HepG2 (cell line): ENCODE results near the gene PPIL3. TPM values are rescaled to one million over a fixed set of nuclear protein-coding genes. Genes with fewer than 3 reads are reported as not detected.

Source experiments
- JUNB ChIP-seq: sonication (generic); formaldehyde crosslinking; IDR thresholded peaks from 2 replicates; pipeline ENCODE4 v1.8.0; 2022; ENCODE audit warnings: missing genetic modification reagents, mild to moderate bottlenecking, borderline replicate concordance
- KDM6A ChIP-seq: IDR thresholded peaks from 2 replicates; pipeline ENCODE4 v1.6.1; 2016; ENCODE audit warnings: low read depth
- MAFG ChIP-seq: sonication (generic); formaldehyde crosslinking; IDR thresholded peaks from 2 replicates; pipeline ENCODE4 v1.5.1; 2020; ENCODE audit warnings: mild to moderate bottlenecking, missing genetic modification reagents
- NFATC3 ChIP-seq: sonication (generic); formaldehyde crosslinking; IDR thresholded peaks from 2 replicates; pipeline ENCODE4 v1.5.1; 2020; ENCODE audit warnings: mild to moderate bottlenecking, missing genetic modification reagents
- SMARCC2 ChIP-seq: fragments of 450-650 bp; IDR thresholded peaks from 2 replicates; pipeline ENCODE4 v1.6.1; 2017; ENCODE audit warnings: antibody characterized with exemption, mild to moderate bottlenecking
- ZNF441 ChIP-seq: sonication (generic); formaldehyde crosslinking; IDR thresholded peaks from 2 replicates; pipeline ENCODE4 v1.7.0; 2021; ENCODE audit warnings: missing genetic modification reagents, borderline replicate concordance
- ZNF577 ChIP-seq: sonication (generic); formaldehyde crosslinking; IDR thresholded peaks from 2 replicates; pipeline ENCODE4 v1.4.0; 2020; ENCODE audit warnings: mild to moderate bottlenecking, low read depth, missing genetic modification reagents, borderline replicate concordance
- ZNF768 ChIP-seq: sonication (generic); formaldehyde crosslinking; IDR thresholded peaks from 2 replicates; pipeline ENCODE4 v1.4.0; 2020; ENCODE audit warnings: missing genetic modification reagents
- ZNF83 ChIP-seq: sonication (generic); formaldehyde crosslinking; IDR thresholded peaks from 2 replicates; pipeline ENCODE4 v1.4.0; 2020; ENCODE audit warnings: missing genetic modification reagents, mild to moderate bottlenecking, borderline replicate concordance
- polyA plus RNA-seq, 8 experiments: library from polyadenylated mRNA; depleted of rRNA in 3 of 8; stranded (reverse) in 7 of 8; unstranded in 1 of 8; fragments of >200 nt; fragmentation: Illumina TruSeq in 4 of 8; extraction: Trizol in 4 of 8; gene quantifications; 2 replicates each; pipeline versions ENCODE4 v1.2.1 to v1.2.3, GENCODE V29; 2011 to 2016; ENCODE audit warnings: low read depth in 4 of 8, missing spikeins in 1 of 8, mixed read lengths in 1 of 8; ENCODE audit not compliant: insufficient read depth in 1 of 8
- total RNA-seq, 5 experiments: library from RNA; depleted of rRNA; stranded (reverse); fragments of >200 nt; fragmentation: Illumina TruSeq; extraction: Trizol; gene quantifications; 2 replicates each; pipeline ENCODE4 v1.2.3, GENCODE V29; 2016; ENCODE audit warnings: low read depth in 1 of 5
- TF ChIP-seq, protein P1 (sequence below): sonication (generic); formaldehyde crosslinking; IDR thresholded peaks from 2 replicates; pipeline ENCODE4 v1.5.1; 2020; ENCODE audit warnings: missing genetic modification reagents, mild to moderate bottlenecking, borderline replicate concordance
- TF ChIP-seq, protein P2 (sequence below): sonication (generic); formaldehyde crosslinking; conservative IDR thresholded peaks from 2 replicates; pipeline ENCODE4 v1.4.0; 2020; ENCODE audit warnings: mild to moderate bottlenecking, missing genetic modification reagents, moderate library complexity
- TF ChIP-seq, protein P3 (sequence below): IDR thresholded peaks from 2 replicates; pipeline ENCODE4 v1.6.1; 2018; ENCODE audit warnings: missing genetic modification reagents, mild to moderate bottlenecking, missing compliant biosample characterization
- TF ChIP-seq, protein P4 (sequence below): sonication (generic); formaldehyde crosslinking; IDR thresholded peaks from 2 replicates; pipeline ENCODE4 v1.4.0; 2020; ENCODE audit warnings: missing genetic modification reagents
- TF ChIP-seq, protein P5 (sequence below): fragments of 450-650 bp; IDR thresholded peaks from 2 replicates; pipeline ENCODE4 v1.6.1; 2016

Gene PPIL3
- total and polyA plus RNA-seq, 2 of the 13 experiments (the other 11 are each of a cell fraction or from before 2014, with no cell fraction given) = 98.7 to 107 TPM

DNA sequence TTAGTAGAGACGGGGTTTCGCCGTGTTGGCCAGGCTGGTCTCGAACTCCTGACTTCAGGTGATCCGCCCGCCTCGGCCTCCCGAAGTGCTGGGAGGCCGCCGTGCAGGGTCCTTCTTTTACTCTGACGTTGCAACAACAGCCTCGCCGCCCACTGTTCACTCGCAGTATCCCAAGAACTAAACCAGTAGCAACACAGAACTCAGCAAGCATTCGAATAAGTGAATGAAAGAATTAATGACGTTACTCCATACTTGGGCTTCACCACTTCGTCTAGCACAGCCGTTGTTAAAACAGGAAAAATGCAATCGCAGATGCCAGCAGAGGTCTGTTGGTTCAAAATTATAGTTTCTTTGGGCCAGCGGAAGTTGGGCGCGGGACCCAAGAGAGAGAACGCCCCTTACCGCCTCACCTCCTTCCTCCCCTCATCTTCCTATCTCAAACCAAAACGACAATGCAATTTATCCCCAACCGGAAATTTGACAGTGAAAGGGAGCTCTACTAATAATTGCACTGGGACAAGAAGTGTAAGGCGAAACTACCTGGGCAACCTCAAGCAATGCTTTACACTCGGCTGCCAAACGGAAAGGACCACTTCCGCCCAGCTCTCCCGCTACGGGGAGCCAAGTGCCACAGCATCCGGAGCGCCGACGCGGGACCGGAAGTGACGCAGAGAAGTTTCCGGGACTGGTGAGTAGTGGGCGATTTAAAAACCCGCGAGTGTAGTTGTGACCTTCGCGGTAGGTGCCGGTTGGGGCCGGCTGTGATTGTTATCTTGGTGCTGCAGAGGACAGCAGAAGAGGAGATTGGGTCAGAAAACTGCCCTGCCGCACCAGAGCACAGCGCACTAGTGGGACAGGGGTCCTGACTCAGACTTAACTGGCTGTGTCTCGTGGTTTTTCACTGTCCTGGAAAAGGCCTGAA, at the start of gene PPIL3, which contains the start of gene NIF3L1 (continued):
- TF ChIP-seq ZNF768 (CRISPR knock-in tag) (peak; percentile 70; the same call in 1 of the 2 replicates), ZNF441 (CRISPR knock-in tag) (peak; percentile 63; the same call in 1 of the 2 replicates), SMARCC2 (no peak), NFATC3 (no peak; the same call in 1 of the 2 replicates), MAFG (CRISPR knock-in tag) (no peak), ZNF577 (CRISPR knock-in tag) (no peak), KDM6A (CRISPR knock-in tag) (peak; percentile 26; the same call in 1 of the 2 replicates), ZNF83 (CRISPR knock-in tag) (no peak), JUNB (no peak; the same call in 1 of the 2 replicates)
- TF ChIP-seq, protein P1, sequence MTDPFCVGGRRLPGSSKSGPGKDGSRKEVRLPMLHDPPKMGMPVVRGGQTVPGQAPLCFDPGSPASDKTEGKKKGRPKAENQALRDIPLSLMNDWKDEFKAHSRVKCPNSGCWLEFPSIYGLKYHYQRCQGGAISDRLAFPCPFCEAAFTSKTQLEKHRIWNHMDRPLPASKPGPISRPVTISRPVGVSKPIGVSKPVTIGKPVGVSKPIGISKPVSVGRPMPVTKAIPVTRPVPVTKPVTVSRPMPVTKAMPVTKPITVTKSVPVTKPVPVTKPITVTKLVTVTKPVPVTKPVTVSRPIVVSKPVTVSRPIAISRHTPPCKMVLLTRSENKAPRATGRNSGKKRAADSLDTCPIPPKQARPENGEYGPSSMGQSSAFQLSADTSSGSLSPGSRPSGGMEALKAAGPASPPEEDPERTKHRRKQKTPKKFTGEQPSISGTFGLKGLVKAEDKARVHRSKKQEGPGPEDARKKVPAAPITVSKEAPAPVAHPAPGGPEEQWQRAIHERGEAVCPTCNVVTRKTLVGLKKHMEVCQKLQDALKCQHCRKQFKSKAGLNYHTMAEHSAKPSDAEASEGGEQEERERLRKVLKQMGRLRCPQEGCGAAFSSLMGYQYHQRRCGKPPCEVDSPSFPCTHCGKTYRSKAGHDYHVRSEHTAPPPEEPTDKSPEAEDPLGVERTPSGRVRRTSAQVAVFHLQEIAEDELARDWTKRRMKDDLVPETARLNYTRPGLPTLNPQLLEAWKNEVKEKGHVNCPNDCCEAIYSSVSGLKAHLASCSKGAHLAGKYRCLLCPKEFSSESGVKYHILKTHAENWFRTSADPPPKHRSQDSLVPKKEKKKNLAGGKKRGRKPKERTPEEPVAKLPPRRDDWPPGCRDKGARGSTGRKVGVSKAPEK (CRISPR knock-in tag) = no peak; the same call in 1 of the 2 replicates
- TF ChIP-seq, protein P2, sequence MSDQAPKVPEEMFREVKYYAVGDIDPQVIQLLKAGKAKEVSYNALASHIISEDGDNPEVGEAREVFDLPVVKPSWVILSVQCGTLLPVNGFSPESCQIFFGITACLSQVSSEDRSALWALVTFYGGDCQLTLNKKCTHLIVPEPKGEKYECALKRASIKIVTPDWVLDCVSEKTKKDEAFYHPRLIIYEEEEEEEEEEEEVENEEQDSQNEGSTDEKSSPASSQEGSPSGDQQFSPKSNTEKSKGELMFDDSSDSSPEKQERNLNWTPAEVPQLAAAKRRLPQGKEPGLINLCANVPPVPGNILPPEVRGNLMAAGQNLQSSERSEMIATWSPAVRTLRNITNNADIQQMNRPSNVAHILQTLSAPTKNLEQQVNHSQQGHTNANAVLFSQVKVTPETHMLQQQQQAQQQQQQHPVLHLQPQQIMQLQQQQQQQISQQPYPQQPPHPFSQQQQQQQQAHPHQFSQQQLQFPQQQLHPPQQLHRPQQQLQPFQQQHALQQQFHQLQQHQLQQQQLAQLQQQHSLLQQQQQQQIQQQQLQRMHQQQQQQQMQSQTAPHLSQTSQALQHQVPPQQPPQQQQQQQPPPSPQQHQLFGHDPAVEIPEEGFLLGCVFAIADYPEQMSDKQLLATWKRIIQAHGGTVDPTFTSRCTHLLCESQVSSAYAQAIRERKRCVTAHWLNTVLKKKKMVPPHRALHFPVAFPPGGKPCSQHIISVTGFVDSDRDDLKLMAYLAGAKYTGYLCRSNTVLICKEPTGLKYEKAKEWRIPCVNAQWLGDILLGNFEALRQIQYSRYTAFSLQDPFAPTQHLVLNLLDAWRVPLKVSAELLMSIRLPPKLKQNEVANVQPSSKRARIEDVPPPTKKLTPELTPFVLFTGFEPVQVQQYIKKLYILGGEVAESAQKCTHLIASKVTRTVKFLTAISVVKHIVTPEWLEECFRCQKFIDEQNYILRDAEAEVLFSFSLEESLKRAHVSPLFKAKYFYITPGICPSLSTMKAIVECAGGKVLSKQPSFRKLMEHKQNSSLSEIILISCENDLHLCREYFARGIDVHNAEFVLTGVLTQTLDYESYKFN (CRISPR knock-in tag) = no peak; the same call in none of the 2 replicates
- TF ChIP-seq, protein P3, sequence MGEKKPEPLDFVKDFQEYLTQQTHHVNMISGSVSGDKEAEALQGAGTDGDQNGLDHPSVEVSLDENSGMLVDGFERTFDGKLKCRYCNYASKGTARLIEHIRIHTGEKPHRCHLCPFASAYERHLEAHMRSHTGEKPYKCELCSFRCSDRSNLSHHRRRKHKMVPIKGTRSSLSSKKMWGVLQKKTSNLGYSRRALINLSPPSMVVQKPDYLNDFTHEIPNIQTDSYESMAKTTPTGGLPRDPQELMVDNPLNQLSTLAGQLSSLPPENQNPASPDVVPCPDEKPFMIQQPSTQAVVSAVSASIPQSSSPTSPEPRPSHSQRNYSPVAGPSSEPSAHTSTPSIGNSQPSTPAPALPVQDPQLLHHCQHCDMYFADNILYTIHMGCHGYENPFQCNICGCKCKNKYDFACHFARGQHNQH (CRISPR knock-in tag) = peak; percentile 91
- TF ChIP-seq, protein P4, sequence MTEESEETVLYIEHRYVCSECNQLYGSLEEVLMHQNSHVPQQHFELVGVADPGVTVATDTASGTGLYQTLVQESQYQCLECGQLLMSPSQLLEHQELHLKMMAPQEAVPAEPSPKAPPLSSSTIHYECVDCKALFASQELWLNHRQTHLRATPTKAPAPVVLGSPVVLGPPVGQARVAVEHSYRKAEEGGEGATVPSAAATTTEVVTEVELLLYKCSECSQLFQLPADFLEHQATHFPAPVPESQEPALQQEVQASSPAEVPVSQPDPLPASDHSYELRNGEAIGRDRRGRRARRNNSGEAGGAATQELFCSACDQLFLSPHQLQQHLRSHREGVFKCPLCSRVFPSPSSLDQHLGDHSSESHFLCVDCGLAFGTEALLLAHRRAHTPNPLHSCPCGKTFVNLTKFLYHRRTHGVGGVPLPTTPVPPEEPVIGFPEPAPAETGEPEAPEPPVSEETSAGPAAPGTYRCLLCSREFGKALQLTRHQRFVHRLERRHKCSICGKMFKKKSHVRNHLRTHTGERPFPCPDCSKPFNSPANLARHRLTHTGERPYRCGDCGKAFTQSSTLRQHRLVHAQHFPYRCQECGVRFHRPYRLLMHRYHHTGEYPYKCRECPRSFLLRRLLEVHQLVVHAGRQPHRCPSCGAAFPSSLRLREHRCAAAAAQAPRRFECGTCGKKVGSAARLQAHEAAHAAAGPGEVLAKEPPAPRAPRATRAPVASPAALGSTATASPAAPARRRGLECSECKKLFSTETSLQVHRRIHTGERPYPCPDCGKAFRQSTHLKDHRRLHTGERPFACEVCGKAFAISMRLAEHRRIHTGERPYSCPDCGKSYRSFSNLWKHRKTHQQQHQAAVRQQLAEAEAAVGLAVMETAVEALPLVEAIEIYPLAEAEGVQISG = peak; percentile 96
- TF ChIP-seq, protein P5, sequence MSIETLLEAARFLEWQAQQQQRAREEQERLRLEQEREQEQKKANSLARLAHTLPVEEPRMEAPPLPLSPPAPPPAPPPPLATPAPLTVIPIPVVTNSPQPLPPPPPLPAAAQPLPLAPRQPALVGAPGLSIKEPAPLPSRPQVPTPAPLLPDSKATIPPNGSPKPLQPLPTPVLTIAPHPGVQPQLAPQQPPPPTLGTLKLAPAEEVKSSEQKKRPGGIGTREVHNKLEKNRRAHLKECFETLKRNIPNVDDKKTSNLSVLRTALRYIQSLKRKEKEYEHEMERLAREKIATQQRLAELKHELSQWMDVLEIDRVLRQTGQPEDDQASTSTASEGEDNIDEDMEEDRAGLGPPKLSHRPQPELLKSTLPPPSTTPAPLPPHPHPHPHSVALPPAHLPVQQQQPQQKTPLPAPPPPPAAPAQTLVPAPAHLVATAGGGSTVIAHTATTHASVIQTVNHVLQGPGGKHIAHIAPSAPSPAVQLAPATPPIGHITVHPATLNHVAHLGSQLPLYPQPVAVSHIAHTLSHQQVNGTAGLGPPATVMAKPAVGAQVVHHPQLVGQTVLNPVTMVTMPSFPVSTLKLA = no peak
